Measurements from ENCODE around the gene LAMTOR4.

Gene LAMTOR4

GRCh38 chr7:100170101-100170897, 21.6 kb downstream of the LAMTOR4 start:
- H3K4me3 ChIP-seq (ENCODE audit: insufficient read depth in 1 of 2, low read depth in 1 of 2, low read length in 2 of 2): no peak overlapping the region
- H3K4ac ChIP-seq (ENCODE audit: low read depth in 1 of 2, low read length in 2 of 2): no peak overlapping the region
- peaks cover 35 to 44% of the 10 kb centered on the region in 2 experiments for H3K27me3 ChIP-seq (ENCODE audit: control insufficient read depth in 1 of 2, insufficient read depth in 1 of 2, low read length in 2 of 2)
- no peak overlapping the region for H3K4me2 ChIP-seq (ENCODE audit: low read length, poor library complexity, severe bottlenecking)
- no peak overlapping the region for H3K14ac ChIP-seq (ENCODE audit: low read length in 2 of 2)
- H4K91ac ChIP-seq (ENCODE audit: low read length): no peak overlapping the region
- no peak overlapping the region for H3K9ac ChIP-seq (ENCODE audit: low read length)
- H3K9me3 ChIP-seq (ENCODE audit: control insufficient read depth, low read length): no peaks in the 10 kb centered on the region
- H3K4me1 ChIP-seq (ENCODE audit: control insufficient read depth, insufficient read depth, low read depth, low read length): peaks cover 26% of the 10 kb centered on the region
- H2AFZ ChIP-seq (ENCODE audit: low read depth, low read length): no peak overlapping the region
- no peak overlapping the region for H2BK5ac ChIP-seq (ENCODE audit: low read depth, low read length, poor library complexity, severe bottlenecking)
- no peak overlapping the region for H2BK12ac ChIP-seq (ENCODE audit: low read length in 2 of 2)
- H2AK5ac ChIP-seq (ENCODE audit: low read length, severe bottlenecking): no peak overlapping the region
- no peak for DNase-seq
- peak overlapping the region; percentile 24 for H4K8ac ChIP-seq (ENCODE audit: low read length)
- no peak overlapping the region for H2BK15ac ChIP-seq (ENCODE audit: low read depth, poor library complexity, severe bottlenecking)
- peaks cover 0 to 11% of the 10 kb centered on the region in 2 experiments for H3K36me3 ChIP-seq (ENCODE audit: control insufficient read depth in 1 of 2, insufficient read depth in 2 of 2, low read depth in 1 of 2, low read length in 2 of 2)
- H3K23ac ChIP-seq (ENCODE audit: low read length in 2 of 2): no peak overlapping the region
- WGBS: 82% methylated on average over 8 of the region's 11 CpGs
- peaks cover under 1% of the 10 kb centered on the region for H3K79me1 ChIP-seq (replicated peaks; ENCODE audit: low read length, poor library complexity, severe bottlenecking)
- H3K18ac ChIP-seq (ENCODE audit: low read depth in 1 of 2, low read length in 2 of 2): no peak overlapping the region
- no peak overlapping the region for H2BK120ac ChIP-seq (ENCODE audit: low read depth, low read length)
- no peak overlapping the region for H3K27ac ChIP-seq (ENCODE audit: low read length, poor library complexity, severe bottlenecking)

- H3K79me1 ChIP-seq (replicated peaks; ENCODE audit: low read length, poor library complexity, severe bottlenecking): peaks cover 4% of the 10 kb centered on the region
- H2BK15ac ChIP-seq (ENCODE audit: low read depth, poor library complexity, severe bottlenecking): no peak overlapping the region
- H3K9ac ChIP-seq (ENCODE audit: low read length): no peak overlapping the region
- no peak for DNase-seq
- no peak overlapping the region for H2BK5ac ChIP-seq (ENCODE audit: low read depth, low read length, poor library complexity, severe bottlenecking)
- H4K8ac ChIP-seq (ENCODE audit: low read length): no peak overlapping the region
- H3K4ac ChIP-seq (ENCODE audit: low read depth in 1 of 2, low read length in 2 of 2): no peak overlapping the region
- no peak overlapping the region for H3K18ac ChIP-seq (ENCODE audit: low read depth in 1 of 2, low read length in 2 of 2)
- no peak overlapping the region for H3K27ac ChIP-seq (ENCODE audit: low read length, poor library complexity, severe bottlenecking)
- peaks cover 0 to 16% of the 10 kb centered on the region in 2 experiments for H3K36me3 ChIP-seq (ENCODE audit: control insufficient read depth in 1 of 2, insufficient read depth in 2 of 2, low read depth in 1 of 2, low read length in 2 of 2)
- no peak overlapping the region for H3K14ac ChIP-seq (ENCODE audit: low read length in 2 of 2)
- peaks cover 36 to 39% of the 10 kb centered on the region in 2 experiments for H3K27me3 ChIP-seq (ENCODE audit: control insufficient read depth in 1 of 2, insufficient read depth in 1 of 2, low read length in 2 of 2)
- no peak overlapping the region for H3K23ac ChIP-seq (ENCODE audit: low read length in 2 of 2)
- peak overlapping the region; percentile 26 to 45 for H3K4me3 ChIP-seq (ENCODE audit: insufficient read depth in 1 of 2, low read depth in 1 of 2, low read length in 2 of 2)
- no peak overlapping the region for H2BK120ac ChIP-seq (ENCODE audit: low read depth, low read length)
- WGBS: 24% methylated on average over 19 of the region's 61 CpGs
- no peak overlapping the region for H4K91ac ChIP-seq (ENCODE audit: low read length)
- no peak overlapping the region for H2AFZ ChIP-seq (ENCODE audit: low read depth, low read length)
- peak overlapping the region; percentile 62 for H3K4me2 ChIP-seq (ENCODE audit: low read length, poor library complexity, severe bottlenecking)
- peaks cover 27% of the 10 kb centered on the region for H3K4me1 ChIP-seq (ENCODE audit: control insufficient read depth, insufficient read depth, low read depth, low read length)
- no peak overlapping the region for H2AK5ac ChIP-seq (ENCODE audit: low read length, severe bottlenecking)
- H2BK12ac ChIP-seq (ENCODE audit: low read length in 2 of 2): no peak overlapping the region
- no peaks in the 10 kb centered on the region for H3K9me3 ChIP-seq (ENCODE audit: control insufficient read depth, low read length)
Measured at GRCh38 chr7:100171087-100171681, 22.5 kb downstream of the LAMTOR4 start.

GRCh38 chr7:100171840-100172239, 23.1 kb downstream of the LAMTOR4 start:
- WGBS: 51% methylated on average over 13 of the region's 22 CpGs
- Histone ChIP-seq H3K18ac (ENCODE audit: low read depth in 1 of 2, low read length in 2 of 2) (no peak overlapping the region), H3K23ac (ENCODE audit: low read length in 2 of 2) (no peak overlapping the region), H3K9me3 (ENCODE audit: control insufficient read depth, low read length) (no peaks in the 10 kb centered on the region), H3K79me1 (replicated peaks; ENCODE audit: low read length, poor library complexity, severe bottlenecking) (peaks cover 4% of the 10 kb centered on the region), H2AFZ (ENCODE audit: low read depth, low read length) (no peak overlapping the region), H2BK5ac (ENCODE audit: low read depth, low read length, poor library complexity, severe bottlenecking) (no peak overlapping the region), H2BK15ac (ENCODE audit: low read depth, poor library complexity, severe bottlenecking) (peak overlapping the region; percentile 16), H2AK5ac (ENCODE audit: low read length, severe bottlenecking) (no peak overlapping the region), H3K4ac (ENCODE audit: low read depth in 1 of 2, low read length in 2 of 2) (no peak overlapping the region), H4K91ac (ENCODE audit: low read length) (no peak overlapping the region), H3K27ac (ENCODE audit: low read length, poor library complexity, severe bottlenecking) (no peak overlapping the region), H3K4me1 (ENCODE audit: control insufficient read depth, insufficient read depth, low read depth, low read length) (peaks cover 29% of the 10 kb centered on the region), H3K4me3 (ENCODE audit: insufficient read depth in 1 of 2, low read depth in 1 of 2, low read length in 2 of 2) (peak overlapping the region in 1 of 2 experiments; percentile 45), H3K36me3 (ENCODE audit: control insufficient read depth in 1 of 2, insufficient read depth in 2 of 2, low read depth in 1 of 2, low read length in 2 of 2) (peaks cover 0 to 16% of the 10 kb centered on the region in 2 experiments), H4K8ac (ENCODE audit: low read length) (peak overlapping the region; percentile 24), H3K9ac (ENCODE audit: low read length) (no peak overlapping the region), H3K27me3 (ENCODE audit: control insufficient read depth in 1 of 2, insufficient read depth in 1 of 2, low read length in 2 of 2) (peaks cover 30 to 39% of the 10 kb centered on the region in 2 experiments), H3K14ac (ENCODE audit: low read length in 2 of 2) (no peak overlapping the region), H2BK120ac (ENCODE audit: low read depth, low read length) (no peak overlapping the region), H2BK12ac (ENCODE audit: low read length in 2 of 2) (no peak overlapping the region), H3K4me2 (ENCODE audit: low read length, poor library complexity, severe bottlenecking) (no peak overlapping the region)
- DNase-seq: no peak

DNA sequence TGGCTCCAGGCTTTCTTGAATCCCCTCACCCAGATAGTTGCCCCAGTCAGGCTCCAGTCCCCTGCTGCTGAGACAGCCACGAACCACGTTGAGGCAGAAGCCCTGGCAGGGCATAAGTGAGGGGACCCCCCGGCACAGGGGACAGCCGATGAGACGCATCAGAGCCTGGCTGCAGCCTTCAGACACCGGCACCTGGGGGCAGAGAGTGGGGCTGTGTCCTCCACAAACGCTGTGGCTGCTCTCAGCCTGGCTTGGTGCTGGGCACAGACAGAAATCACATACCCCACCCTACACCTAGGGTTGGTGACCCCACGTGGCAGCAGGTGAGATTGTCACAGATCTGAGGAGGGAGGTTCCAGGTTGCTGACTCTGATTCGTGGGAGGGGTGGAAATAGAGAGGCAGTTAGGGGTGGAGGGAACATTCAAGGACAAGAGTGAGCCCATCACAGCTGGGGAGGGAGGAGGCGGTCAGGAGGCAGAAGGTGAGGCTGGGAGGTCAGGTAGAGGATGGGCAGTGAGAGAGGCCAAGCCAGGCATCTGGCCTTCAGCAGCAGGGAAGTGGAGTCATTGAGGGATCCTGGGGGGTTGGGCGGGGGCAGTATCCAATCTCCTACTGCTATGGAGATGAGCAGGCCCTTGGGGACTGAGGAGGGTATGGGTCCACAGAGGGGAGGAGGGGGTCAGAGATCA, 25.2 kb downstream of the LAMTOR4 start:
- no peak overlapping the region for H2BK15ac ChIP-seq (ENCODE audit: low read depth, poor library complexity, severe bottlenecking)
- no peak overlapping the region for H2AK5ac ChIP-seq (ENCODE audit: low read length, severe bottlenecking)
- peaks cover 0 to 16% of the 10 kb centered on the region in 2 experiments for H3K36me3 ChIP-seq (ENCODE audit: control insufficient read depth in 1 of 2, insufficient read depth in 2 of 2, low read depth in 1 of 2, low read length in 2 of 2)
- H4K8ac ChIP-seq (ENCODE audit: low read length): no peak overlapping the region
- peaks cover 17% of the 10 kb centered on the region for H3K4me1 ChIP-seq (ENCODE audit: control insufficient read depth, insufficient read depth, low read depth, low read length)
- no peak overlapping the region for H3K27ac ChIP-seq (ENCODE audit: low read length, poor library complexity, severe bottlenecking)
- DNase-seq: no peak
- WGBS: 95% methylated on average over 10 of the region's 11 CpGs
- no peak overlapping the region for H3K4me3 ChIP-seq (ENCODE audit: insufficient read depth in 1 of 2, low read depth in 1 of 2, low read length in 2 of 2)
- no peak overlapping the region for H2AFZ ChIP-seq (ENCODE audit: low read depth, low read length)
- no peak overlapping the region for H4K91ac ChIP-seq (ENCODE audit: low read length)
- H3K27me3 ChIP-seq (ENCODE audit: control insufficient read depth in 1 of 2, insufficient read depth in 1 of 2, low read length in 2 of 2): peaks cover 14 to 28% of the 10 kb centered on the region in 2 experiments
- no peak overlapping the region for H2BK120ac ChIP-seq (ENCODE audit: low read depth, low read length)
- H3K14ac ChIP-seq (ENCODE audit: low read length in 2 of 2): no peak overlapping the region
- H3K4ac ChIP-seq (ENCODE audit: low read depth in 1 of 2, low read length in 2 of 2): no peak overlapping the region
- no peak overlapping the region for H2BK12ac ChIP-seq (ENCODE audit: low read length in 2 of 2)
- H3K79me1 ChIP-seq (replicated peaks; ENCODE audit: low read length, poor library complexity, severe bottlenecking): peaks cover 4% of the 10 kb centered on the region
- H3K9ac ChIP-seq (ENCODE audit: low read length): no peak overlapping the region
- H3K18ac ChIP-seq (ENCODE audit: low read depth in 1 of 2, low read length in 2 of 2): no peak overlapping the region
- H3K23ac ChIP-seq (ENCODE audit: low read length in 2 of 2): no peak overlapping the region
- H2BK5ac ChIP-seq (ENCODE audit: low read depth, low read length, poor library complexity, severe bottlenecking): no peak overlapping the region
- no peak overlapping the region for H3K4me2 ChIP-seq (ENCODE audit: low read length, poor library complexity, severe bottlenecking)
- H3K9me3 ChIP-seq (ENCODE audit: control insufficient read depth, low read length): no peaks in the 10 kb centered on the region

Measured in mesenchymal stem cell (in vitro differentiated cells and primary cell).